GM21515 (cell line): Measurements from ENCODE around the gene WSB1.
"Not testable (repeated sequence)": the region's sequence is repeated elsewhere in the genome, so short reads cannot be mapped to it uniquely, and the experiment has no call there.

Source experiments
- ATAC-seq: cut with Tn5 transposase; IDR thresholded peaks from one replicate; pipeline ENCODE4 v1.9.1; 2021; ENCODE audit not compliant: unreplicated experiment

WSB1 gene

GRCh38 chr17:27276653-27277156, 17.2 kb upstream of the WSB1 start:
- ATAC-seq: no peak

DNA sequence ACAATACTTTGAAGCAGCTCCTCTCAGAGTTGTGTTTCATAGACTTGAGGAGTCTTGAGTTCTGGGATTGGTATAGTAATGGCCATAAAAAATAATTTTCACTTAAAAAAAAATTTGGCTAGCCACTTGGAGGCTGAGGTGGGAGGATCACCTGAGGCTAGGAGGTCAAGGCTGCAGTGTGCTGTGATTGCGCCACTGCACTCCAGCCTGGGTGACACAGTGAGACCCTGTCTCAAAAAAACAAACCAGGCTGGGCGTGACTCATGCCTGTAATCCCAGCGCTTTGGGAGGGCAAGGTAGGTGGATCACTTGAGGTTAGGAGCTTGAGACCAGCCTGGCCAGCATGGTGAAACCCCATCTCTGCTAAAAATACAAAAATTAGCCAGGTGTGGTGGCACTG, 14.8 kb upstream of the WSB1 start:
- not testable (repeated sequence) for ATAC-seq

DNA sequence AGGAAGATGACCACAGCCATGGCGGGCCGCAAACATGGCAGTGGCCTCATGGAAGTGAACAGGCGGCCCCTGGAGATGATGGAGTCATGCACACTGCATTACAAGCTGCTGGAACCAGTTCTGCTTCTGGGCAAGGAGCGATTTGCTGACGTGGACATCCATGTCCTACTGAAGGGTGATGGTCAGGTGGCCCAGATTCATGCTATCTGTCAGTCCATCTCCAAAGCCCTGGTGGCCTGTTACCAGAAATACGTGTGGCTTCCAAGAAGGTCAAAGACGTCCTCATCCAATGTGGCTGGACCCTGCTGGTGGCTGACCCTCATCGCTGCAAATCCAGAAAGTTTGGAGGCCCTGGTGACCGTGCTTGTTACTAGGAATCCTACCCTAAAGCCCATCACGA, 13.4 kb upstream of the WSB1 start:
- ATAC-seq: no peak

DNA sequence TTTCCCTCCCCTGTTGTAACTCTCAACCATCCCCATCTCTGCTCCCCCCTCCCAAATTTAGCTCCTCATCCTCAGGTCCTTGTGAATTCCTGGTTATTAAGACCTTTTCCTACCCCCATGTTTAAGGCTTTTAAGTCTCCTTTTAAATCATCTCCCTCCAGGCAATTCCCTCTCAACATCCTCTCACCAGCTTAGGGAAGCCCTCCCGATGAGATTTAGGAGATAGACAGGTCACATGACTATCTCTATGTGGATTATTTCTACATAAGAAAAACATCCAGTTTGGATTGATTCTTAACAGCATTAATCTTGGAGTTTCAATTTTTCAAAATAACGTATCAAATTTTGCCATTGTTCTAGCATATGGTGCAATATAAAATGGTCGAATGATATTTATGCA, 12.5 kb upstream of the WSB1 start:
- no peak for ATAC-seq

- no peak for ATAC-seq
Observed at GRCh38 chr17:27282054-27282551, 11.8 kb upstream of the WSB1 start.

- no peak for ATAC-seq
Observed at GRCh38 chr17:27283060-27283459, 10.9 kb upstream of the WSB1 start.

GRCh38 chr17:27283751-27284150, 10.2 kb upstream of the WSB1 start:
- ATAC-seq: no peak

DNA sequence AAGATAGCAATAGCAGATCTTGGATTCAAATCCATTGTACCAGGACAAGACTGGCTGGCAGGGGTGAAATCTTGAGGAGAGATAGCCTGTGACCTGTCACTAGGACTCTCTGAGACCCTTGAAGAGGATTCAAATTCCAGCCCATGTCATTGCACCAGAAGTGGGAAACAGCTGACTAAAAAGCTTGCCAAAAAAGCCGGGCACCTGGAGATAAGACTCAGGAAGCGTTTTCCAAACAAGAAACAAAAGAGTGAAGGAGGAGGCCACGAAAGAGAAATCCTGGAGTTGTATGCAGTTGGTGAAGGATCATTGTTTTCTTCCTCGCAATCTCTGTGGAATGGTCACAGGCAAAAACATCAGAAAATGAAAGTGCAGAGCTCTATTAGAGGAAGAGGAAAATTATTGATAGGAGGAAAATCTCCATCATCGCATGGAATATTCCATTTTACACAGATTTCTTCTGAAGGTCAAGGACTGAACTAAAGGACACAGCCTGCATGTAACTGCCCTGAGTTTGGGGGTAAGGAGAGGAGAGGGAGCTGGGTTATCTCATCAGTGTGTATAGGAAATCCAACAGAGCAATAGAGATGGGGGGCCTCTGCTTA, 9.0 kb upstream of the WSB1 start:
- ATAC-seq: no peak

GRCh38 chr17:27285516-27285915, 8.4 kb upstream of the WSB1 start:
- no peak for ATAC-seq

GRCh38 chr17:27288183-27288582, 5.7 kb upstream of the WSB1 start:
- no peak for ATAC-seq

DNA sequence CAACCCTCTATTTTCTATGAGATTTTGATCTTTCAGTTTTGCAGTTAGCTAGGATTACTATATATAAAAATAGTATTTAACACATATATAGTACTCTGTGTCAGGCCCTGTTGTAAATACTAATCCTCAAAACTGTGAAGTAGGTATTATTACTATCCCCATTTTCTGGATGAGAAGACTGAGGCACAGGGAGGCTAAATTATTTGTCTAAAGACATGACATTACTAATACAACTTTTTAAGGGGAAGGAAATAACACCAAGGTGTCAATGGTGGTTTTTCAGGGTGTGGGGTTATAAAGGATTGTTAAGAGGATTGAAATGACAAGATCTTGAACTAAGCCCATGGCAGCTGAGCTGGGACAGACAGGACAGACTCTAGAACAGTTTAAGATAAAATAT, 4.1 kb upstream of the WSB1 start:
- ATAC-seq: no peak

DNA sequence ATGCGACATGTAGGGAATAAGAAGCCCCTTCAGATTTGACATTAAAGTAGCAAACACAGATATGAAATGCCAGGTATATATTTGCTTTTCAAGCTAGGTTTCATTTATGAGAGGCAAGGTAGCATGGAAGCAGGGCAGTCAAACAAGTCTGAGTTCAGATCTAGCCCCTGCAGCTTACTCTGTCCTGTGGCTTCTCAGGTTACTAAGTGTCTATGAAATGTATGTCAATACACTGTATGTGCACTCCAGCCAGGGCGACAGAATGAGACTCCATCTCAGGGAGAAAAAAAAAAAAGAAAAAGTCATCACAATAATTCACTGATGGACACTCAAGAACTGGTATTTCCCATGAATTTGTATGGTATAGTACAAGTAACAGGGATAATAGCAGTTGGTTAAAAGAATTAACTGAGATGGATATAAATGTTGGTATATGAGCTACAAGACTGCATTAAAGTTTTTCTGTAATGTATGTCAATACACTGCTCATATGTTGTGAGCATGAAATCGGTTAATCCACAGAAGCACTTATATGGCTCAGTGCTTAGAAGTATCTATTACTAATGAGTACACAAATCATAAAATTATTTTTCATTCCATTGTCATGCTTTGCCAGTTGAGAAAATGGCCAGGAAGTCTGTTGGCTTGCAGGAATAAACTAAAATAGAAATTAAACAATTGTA, 2.9 kb upstream of the WSB1 start:
- no peak for ATAC-seq

GRCh38 chr17:27293359-27293897, 486 bp upstream of the WSB1 start:
- no peak for ATAC-seq

- ATAC-seq: peak; percentile 41
Observed at GRCh38 chr17:27294689-27295630, 1.0 kb downstream of the WSB1 start.

DNA sequence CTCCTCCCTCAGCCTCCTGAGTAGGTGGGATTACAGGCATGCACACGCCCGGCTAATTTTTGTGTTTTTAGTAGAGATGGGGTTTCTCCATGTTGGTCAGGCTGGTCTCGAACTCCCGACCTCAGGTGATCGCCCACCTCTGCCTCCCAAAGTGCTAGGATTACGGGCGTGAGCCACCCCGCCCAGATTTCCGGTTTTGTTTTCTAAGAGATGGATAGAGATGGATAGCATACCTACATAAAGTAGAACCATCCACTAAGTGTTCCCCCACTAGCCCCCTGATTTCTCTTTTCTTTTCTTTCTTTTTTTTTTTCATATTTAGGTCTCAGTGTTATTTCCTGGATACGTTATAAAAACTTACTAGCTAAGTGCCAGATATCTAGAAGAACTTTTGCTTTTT, 2.0 kb downstream of the WSB1 start:
- no peak for ATAC-seq

DNA sequence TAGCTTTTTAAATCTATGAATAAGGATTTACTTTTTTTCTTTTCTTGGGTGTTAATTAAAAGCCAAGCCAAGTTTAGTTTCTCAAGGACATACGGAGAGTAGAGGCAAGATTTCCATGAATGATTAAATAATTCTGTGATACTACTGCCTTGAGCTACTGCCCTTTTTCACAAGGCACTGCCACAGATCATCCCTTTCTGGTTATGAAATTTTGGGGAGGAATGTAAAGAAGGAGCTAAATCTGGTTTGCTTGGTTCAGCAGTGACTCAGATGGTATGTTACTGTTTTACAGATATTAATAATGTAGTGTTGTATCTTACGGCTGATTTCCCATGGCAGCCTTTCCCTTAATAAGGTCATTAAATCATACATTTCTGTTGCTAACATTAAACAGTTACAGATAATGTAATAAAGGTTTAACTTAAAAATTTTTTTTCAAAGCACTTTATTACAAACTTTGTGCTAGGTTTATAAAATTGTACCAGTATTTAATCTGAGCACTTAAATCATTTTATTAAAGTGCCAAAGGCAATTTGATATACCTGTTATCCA, 2.6 kb downstream of the WSB1 start:
- no peak for ATAC-seq

GRCh38 chr17:27299384-27300049, 5.6 kb downstream of the WSB1 start:
- ATAC-seq: no peak

- ATAC-seq: no peak
Observed at GRCh38 chr17:27303734-27304133, 9.8 kb downstream of the WSB1 start.

- ATAC-seq: no peak
Observed at GRCh38 chr17:27306276-27306835, 12.4 kb downstream of the WSB1 start.

GRCh38 chr17:27310565-27311110, 16.7 kb downstream of the WSB1 start:
- ATAC-seq: no peak
